Measurements from ENCODE around the gene KCNAB2.
"Not testable (repeated sequence)": the region's sequence is repeated elsewhere in the genome, so short reads cannot be mapped to it uniquely, and the experiment has no call there.

The KCNAB2 gene

DNA sequence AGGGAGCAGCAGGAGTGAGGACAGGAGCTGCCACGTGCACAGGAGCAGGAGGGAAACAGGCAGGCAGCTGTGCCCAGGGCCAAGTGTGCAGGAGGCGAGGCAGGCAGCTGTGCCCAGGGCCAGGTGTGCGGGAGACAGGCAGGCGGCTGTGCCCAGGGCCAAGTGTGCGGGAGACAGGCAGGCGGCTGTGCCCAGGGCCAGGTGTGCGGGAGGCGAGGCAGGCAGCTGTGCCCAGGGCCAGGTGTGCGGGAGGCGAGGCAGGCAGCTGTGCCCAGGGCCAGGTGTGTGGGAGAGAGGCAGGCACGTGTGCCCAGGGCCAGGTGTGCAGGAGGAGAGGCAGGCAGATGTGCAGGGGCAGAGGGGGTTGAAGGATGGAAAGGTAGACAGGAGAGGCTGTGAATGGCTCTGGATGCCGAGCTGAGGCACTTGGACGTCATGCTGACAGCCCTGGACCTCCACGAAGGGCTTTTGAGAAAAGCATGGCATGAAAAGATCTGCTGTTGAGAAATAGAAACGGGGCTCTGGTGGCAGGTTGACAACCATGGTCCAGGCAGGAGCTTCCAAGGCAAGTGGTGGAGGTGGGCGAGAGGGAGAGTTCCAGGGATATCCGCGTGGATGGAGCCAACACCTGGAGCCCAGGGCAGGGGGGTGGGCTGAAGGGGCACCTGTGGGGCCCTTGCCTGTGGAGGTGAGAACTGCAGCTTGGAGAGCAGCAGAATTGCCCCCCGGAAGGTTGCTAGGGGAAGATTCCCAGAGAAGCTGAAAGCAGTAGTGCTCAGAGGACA lies 34.3 kb upstream of the KCNAB2 start:
- no peak for DNase-seq

DNA sequence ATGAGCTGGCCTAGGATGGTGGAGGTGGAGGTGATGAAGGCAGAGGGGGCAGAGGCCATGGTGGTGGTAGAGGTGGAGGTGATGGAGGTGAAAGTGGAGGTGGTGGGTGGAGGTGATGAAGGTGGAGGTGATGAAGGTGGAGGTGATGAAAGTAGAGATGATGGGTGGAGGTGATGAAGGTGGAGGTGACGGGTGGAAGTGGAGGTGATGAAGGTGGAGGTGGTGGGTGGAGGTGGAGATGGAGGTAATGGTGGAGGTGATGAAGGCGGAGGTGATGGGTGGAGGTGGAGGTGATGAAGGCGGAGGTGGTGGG lies 33.8 kb upstream of the KCNAB2 start:
- no peak for DNase-seq

DNA sequence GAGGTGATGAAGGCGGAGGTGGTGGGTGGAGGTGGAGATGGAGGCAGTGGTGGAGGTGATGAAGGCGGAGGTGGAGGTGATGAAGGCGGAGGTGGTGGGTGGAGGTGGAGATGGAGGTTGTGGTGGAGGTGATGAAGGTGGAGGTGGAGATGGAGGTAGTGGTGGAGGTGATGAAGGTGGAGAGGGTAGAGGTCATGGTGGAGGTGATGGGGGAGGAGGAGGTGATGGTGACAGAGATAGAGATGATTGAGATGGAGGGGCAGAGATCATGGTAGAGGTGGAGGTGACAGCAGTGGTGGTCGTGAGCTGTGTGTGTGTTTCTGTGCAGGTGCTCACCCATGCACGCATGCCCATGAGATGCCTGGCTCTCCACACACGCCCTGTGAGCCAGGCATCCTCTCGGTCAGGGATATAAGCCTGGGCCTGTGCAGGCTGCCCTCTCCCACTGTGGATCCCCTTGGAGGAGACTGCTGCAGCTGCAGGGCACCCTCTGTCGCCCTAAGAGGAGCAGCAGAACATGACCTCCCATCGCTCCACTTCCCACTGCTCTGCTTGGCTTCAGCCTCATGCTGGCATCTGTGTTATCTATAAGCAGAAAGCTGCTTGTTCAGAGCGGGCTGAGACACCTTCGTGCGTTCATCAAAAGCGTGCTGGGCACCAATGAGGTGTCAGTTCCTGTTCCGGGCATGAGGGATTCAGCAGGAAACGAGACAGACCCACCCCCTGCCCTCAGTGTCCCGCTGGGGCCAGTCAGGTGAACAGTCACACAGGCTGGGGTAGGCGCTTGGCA lies 33.0 kb upstream of the KCNAB2 start:
- DNase-seq = no peak

DNA sequence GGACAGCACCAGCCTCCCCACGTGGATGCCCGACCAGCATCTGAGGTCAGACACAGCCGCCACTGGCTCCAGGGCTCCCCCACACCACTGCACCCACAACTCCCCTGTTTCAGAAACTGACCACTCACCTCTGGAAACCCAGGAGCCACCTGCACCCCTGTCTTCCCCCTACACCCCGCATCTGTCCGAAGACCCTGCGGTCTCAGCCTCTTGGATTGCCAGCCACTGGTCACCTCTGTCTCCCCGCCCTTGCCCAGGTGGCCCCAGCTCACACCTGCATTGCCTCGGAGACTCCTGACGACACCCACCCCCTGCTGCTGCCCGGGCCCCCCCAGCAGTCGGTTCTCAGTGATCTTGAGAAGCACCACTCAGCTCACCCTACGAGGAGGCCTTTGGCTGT lies 32.2 kb upstream of the KCNAB2 start:
- DNase-seq = no peak

DNA sequence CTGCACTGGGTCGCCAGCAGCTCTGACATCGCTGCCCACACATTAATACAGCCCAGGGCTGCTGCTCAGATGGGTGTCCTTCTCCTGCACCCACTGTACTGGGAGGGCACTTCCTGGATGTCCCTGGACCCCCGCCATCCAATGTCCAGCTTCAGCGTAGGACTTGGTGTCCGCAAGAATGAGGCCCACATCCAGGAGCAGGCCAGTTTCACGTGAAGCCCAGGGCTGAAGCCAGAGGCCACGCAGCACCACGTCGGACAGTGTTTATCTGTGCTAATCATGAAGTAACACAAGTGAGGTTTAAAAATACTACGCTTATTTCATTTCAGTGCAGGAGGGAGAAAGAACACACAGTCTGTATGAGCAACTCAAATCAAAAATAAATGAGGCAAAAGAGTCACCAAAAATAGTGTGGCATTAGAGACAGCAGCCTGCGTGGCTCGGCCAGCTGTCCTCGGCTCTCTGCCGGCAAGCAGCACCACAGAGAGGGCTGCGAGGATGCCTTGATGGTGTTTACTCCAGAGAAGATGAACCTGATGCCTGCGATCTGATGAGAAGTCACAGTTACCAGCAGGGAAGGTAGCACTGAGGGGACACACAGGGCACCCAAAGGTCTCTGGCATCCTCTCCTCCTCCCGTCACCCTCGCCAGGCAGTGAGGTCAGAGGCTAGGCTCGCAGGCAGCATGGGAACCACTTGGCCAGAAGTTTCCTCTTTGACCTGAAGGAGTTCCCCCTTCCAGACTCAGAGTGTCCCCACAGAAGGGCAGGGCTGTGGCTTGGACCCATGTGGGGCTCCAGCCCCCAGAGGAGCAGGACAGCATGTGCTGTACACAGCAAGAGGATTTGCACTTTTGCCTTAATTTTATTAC lies 31.3 kb upstream of the KCNAB2 start:
- no peak for DNase-seq

DNA sequence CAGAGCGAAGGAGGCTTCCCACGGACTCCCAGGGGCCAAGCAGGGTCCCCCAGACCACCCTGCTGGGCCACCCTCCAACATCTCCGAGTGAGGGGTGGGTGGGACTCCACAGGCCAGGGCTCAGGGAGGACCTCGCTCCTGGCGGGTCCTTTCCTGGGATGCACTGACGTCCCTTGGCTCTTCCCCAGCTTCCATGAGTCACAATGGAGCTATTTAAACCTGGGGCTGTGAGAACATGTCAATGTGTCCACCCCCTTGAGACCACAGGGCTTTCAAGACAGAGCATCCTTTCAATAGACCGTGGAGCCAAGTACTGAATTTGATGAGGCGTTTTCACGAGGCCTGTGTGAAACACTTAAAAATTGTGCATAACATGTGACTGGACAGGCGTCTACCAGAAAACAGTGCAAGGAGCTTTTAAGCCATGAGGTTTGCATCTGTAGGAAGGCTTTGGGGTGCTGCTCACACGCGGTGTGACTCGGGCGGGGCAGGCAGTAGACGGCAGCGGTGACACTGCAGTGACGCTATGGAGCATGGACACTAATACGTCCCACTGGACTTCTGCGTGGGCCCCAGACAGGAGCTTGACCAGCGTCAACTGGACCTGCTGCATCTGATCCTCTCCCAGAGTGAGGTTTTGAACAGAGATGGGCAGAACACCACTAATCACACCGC lies 29.4 kb upstream of the KCNAB2 start:
- DNase-seq = no peak

DNA sequence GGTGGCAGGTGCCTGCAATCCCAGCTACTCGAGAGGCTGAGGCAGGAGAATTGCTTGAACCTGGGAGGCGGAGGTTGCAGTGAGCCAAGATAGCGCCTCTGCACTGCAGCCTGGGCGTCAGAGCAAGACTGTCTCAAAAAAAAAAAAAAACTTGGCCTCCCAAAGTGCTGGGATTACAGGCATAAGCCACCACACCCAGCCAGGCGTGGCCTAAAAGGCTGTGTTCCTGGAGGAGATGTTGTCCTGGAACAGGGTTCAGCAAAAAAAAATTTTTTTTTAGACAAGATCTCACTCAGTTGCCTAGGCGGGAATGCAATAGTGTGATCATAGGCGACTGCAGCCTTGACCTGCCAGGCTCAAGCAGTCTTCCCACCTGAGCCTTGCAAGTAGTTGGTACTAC lies 28.0 kb upstream of the KCNAB2 start:
- not testable (repeated sequence) for DNase-seq

DNA sequence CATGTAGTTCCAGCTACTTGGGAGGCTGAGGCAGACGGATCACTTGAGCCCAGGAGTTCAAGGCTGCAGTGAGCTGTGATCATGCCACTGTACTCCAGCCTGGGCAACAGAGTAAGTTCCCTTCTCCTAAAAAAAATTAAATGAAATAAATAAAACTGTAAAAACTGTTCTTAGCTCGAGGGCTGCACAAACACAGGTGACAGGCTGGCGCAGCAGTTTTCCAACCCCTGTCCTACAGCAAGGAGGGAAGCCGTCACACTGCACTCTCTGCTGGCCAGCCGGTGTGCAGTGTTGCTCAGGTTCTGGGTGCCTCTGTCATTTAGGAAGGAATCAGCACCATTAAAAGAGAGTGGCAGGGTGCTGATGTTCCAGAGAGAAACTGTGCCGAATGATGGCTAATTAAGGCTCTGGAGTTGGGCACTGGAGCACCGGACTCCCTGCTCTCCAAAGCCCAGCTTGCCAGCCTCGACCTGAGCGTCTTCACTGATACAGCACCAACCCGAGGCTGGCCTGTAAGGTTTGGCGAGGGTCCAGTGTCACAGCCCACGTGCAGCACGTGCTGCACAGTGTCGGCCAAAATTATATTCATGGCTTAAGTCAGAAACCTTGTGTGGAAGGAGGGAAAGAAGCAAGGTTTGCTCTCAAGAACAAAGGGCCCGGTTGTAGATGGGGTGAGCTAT lies 26.4 kb upstream of the KCNAB2 start:
- no peak for DNase-seq

DNA sequence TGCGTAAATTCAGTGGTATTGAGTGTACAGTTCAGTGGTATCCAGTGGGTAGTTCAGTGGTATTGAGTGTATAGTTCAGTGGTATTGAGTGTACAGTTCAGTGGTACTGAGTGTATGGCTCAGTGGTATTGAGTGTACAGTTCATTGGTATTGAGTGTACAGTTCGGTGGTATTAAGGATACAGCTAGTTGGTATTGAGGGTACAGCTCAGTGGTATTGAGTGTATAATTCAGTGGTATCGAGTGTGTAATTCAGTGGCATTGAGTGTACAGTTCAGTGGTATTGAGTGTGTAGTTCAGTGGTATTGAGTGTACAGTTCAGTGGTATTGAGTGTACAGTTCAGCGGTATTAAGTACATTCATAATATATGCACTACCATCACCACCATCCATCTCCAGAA lies 23.5 kb upstream of the KCNAB2 start:
- no peak for DNase-seq

DNA sequence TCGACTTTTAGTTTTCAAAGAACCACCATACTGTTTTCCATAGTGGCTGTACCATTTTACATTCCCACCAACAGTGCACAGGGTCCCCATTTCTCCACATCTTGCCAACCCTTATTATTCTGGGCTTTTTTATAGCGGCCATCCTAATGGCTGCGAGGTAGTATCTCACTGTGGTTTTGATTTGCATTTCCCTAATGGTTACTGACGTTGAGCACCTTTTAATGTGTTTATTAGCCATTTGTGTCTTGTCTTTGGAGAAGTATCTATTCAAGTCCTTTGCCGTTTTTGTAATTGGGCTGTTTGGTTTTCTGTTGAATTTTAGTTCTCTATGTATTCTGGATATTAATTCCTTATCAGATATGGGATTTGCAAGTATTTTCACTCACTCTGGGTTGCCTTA lies 22.3 kb upstream of the KCNAB2 start:
- no peak for DNase-seq

DNA sequence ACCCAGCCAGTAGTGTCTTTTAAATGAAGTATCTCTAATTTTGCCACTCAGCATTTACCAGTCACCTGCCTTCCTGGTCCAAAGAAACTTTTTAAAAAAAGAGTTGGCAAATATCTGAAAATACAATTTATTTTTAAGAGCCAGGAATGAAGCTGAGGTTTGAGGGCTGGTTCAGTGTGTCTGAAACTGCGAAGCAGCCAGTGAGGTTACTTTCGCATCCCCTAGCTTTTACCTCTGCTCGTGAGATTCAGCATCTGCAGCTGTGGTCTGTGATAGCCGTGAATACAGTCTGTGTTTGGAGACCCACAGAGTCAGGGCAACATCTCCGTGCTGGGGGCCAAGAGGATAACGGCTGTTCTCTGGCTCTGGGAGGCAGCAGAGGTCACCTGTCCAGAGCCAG lies 21.3 kb upstream of the KCNAB2 start:
- no peak for DNase-seq

DNA sequence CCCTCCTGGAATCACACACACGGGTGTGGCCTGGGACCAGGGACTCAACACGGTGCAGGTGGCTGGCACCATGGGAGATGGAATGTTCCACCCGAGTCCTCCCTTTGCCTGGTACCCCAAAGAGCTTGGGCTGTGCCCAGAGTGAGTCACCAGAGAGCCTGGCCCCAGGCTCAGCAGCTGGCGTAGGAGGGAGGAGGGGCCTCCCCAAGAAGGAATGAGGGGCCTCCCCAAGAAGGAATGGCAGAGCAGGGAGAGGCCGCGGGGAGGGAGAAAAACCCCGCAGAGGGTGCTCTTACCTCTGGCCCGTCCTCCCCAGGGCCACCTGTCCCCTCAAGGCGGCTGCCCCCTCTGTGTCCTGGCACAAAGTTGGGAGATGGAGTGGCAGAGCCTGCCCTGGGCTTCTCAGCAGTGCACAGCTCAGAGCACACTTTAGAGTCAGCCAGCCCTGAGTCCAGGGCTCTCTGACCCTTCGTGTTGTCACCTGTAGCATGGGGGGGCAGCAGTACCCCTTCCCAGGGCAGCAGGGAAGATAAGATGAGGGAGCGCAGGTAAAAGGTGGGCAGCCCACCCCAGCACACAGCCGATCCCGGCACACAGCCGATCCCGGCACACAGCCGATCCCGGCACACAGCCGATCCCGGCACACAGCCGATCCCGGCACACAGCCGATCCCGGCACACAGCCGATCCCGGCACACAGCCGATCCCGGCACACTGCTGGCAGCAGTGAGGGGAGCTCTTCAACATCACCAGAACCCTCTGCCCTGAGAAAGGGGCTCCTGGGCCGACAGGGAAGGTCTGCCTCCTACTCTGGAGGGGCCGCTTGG lies 20.2 kb upstream of the KCNAB2 start:
- no peak for DNase-seq

DNA sequence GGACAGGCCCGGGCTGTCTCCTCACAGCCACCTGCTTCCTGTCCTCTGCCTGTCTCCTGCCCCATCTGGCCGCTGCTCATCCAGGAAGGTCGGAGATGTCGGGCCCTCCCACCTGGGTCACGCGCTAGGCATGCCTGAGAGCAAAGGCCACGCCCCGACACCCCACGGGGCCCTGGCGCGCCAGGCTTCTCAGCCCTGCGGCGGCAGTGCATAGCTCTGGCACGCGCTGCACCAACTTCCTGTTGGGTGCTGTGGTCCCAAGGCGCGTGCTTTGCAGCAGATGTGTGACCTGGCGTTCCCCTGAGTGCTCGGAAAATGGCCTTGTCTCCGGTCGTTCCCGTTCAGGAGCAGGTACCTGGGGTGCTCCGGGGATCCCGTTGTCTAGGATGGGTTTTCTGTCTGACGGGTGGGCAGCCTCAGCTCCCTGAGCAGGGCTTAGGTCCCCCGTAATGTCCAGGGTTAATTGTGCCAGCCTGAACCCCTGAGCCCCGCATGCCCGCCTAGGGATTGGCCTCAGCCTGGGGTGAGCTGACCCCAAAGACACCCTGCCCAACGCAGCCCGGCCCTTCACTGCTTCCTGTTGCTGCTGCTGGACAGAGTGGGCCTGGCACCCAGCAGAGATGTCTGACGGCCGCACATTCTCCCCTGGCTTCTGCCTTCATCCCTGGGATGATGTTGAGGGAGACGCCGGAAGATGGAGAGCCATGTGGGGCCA lies 19.4 kb upstream of the KCNAB2 start:
- peak; percentile 91 for DNase-seq

DNA sequence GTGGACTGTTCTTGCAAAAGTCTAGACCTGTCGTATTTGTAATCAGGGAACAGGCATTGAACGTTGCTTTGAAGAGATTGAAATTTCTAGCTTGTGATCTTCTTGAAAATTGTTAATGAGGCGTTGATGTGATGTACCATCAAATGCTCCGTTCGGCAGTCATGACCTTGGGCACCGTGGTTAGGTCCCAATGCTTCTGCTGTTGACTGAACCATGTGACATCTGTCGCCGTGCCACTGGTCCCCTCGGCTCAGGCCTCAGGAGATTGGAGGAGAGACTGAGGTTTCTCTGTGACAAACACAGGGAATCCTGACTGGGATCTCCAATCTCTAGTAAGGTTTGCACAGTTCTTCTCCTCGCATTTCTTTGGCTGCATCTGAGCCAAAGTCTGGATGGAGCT lies 18.1 kb upstream of the KCNAB2 start:
- peak; percentile 21 for DNase-seq

DNA sequence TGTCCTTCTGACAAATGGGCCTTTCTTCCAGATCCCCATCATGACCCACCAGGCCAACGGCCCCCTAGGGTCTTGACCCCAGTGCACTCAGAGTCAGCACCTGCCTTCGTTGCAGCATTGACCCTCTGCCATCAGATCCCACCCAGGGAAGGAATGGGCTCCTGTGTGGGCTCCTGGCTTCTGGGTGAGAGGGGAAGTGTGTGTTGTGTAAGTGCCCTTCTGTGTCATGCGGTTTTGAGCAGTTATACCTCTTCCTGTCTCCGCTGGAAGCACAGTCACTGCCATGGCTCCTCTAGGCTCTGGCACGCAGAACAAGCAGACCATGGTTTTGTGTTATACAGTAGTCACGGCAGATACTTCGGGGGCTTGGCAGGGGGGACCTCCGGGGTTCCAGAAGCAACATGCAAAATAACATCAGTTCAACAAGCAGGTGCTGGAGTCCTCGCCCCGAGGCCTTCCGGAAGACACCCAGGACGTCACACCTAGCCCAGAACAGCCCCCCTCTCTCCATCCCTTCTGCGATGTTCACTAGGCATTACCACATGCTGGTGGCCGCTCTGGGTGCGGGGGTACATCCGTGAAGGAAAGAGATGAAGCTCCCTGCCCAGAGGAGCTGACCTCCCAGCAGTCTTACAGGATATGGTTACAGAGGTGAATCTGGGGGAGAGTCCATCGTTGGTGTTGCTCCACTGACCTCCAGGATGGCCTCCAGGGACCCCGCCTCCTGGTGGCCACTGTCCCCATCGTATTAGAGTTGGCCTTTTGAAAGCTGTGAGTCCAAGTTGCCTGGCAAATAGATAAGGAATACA lies 17.4 kb upstream of the KCNAB2 start:
- peak; percentile 72 for DNase-seq

DNA sequence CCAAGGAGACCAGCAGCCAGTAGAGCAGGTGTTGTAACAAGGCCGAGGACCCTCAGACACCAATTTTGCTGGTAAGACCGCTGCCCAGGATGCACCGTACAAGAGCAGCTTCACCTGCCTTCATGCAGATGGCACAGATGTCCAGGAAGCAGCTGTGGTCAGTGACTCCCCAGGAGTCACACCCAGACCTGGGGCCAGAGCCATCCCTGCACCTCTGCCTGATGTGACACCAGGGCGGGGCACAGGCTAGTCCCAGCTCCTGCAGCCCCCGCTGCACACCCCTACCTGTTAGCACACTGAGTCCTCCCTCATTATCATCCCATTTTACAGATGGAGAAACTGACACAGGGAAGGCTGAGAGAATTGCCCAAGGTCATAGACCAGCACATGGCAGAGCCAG lies 16.3 kb upstream of the KCNAB2 start:
- DNase-seq = no peak

DNA sequence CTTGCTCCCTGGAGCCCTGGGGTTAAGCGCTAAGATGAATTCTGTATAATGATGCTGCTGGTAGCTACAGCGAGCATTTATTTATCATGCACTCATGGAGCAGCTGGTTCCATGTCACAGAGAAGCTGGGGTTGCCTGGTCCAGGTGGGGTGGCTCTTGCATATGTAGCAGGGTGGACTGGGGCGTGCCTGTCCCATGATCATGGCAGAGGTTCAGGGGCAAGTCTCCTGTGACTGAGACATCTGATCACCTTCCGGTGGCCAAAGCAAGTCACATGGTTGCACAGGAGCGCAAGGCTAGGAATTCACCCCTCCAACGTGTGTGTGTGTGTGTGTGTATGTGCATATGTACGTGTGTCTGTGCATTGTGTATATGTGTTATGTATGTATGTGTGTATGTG lies 15.6 kb upstream of the KCNAB2 start:
- DNase-seq = no peak

DNA sequence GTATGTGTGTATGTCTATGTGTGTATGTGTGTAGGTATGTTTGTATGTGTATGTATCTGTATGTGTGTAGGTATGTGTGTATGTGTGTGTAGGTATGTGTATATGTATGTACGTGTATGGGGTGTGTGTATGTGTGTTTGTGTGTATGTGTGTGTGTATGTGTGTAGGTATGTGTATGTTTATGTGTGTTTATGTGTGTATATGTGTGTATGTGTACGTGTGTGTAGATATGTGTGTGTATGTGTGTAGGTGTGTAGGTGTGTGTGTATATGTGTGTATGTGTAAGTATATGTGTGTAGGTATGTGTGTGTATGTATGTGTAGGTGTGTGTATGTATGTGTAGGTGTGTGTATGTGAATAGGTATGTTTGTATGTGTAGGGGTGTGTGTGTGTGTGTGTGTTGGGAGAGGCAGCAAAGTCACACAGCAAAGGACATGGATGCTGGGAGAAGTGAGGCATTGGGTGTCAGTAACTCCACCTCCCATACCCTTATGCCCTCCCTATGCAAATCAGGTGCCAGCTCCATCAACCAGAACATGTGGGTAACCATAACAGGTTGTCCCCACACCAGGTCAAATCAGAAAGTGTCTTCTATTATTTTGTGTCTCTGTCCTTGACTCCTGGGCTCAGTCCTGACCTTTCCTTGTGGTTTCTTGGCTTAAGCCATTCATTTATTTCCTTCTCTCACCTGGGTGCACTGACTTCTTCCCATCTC lies 15.0 kb upstream of the KCNAB2 start:
- no peak for DNase-seq

DNA sequence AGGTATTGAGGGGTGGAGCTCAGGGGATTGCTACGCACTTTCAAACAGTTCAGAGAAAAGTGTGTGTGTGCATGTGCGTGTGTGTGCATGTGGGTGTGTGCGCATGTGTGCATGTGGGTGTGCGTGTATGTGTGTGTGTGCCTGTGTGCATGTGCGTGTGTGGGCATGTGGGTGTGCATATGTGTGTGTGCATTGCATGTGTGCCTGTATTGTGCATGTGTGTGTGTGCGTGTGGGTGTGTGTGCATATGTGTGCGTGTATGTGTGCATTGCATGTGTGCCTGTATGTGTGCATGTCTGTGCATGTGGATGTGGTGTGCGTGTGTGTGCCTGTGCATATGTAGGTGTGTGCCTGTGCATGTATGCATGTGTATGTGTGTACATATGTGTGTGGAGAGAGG lies 12.6 kb upstream of the KCNAB2 start:
- DNase-seq = no peak
